Neural cell (in vitro differentiated cells): Measurements from ENCODE around the gene TRMT10C. TPM values are rescaled to one million over a fixed set of nuclear protein-coding genes. Genes with fewer than 3 reads are reported as not detected.

Experiments used
- H2AFZ ChIP-seq: fragments of 200-600, 300-800 bp; sonication (generic), shearing (Covaris generic); 2 replicates; pipeline ENCODE4 v1.6.0; 2014; ENCODE audit warnings: low read depth, mild to moderate bottlenecking, antibody characterized with exemption, low read length, moderate library complexity
- H3F3A ChIP-seq: fragments of 200-600 bp; shearing (Covaris generic); 2 replicates; pipeline ENCODE4 v1.6.1; 2016; ENCODE audit warnings: mild to moderate bottlenecking, moderate library complexity, mixed read lengths, antibody characterized with exemption, low read length; ENCODE audit not compliant: insufficient read depth, poor library complexity, severe bottlenecking
- H3K27ac ChIP-seq: fragments of 200-600, 300-800 bp; sonication (generic), shearing (Covaris generic); 2 replicates; pipeline ENCODE4 v1.5.1; 2014; ENCODE audit warnings: mild to moderate bottlenecking, low read length, moderate library complexity
- H3K27me3 ChIP-seq: fragments of 300-800, 200-600 bp; sonication (generic), shearing (Covaris generic); 2 replicates; pipeline ENCODE4 v1.6.0; 2014; ENCODE audit warnings: mild to moderate bottlenecking, low read depth, low read length, moderate library complexity; ENCODE audit not compliant: insufficient read depth
- H3K36me3 ChIP-seq: fragments of 300-800, 200-600 bp; sonication (generic), shearing (Covaris generic); 2 replicates; pipeline ENCODE4 v1.5.1; 2014; ENCODE audit warnings: mild to moderate bottlenecking, antibody characterized with exemption, low read length, moderate library complexity; ENCODE audit not compliant: insufficient read depth
- H3K4me2 ChIP-seq: fragments of 300-800, 200-600 bp; sonication (generic), shearing (Covaris generic); 2 replicates; pipeline ENCODE4 v1.6.0; 2014; ENCODE audit warnings: mild to moderate bottlenecking, low read length
- H3K4me3 ChIP-seq: fragments of 300-800, 200-600 bp; sonication (generic), shearing (Covaris generic); 2 replicates; pipeline ENCODE4 v1.5.1; 2014; ENCODE audit warnings: mild to moderate bottlenecking, low read length, moderate library complexity
- H3K79me2 ChIP-seq: fragments of 200-600 bp; shearing (Covaris generic); replicated peaks from 2 replicates; pipeline ENCODE4 v1.6.0; 2014; ENCODE audit warnings: mild to moderate bottlenecking, low read length, moderate library complexity; ENCODE audit not compliant: insufficient read depth
- H3K9ac ChIP-seq: fragments of 300-800, 200-600 bp; sonication (generic), shearing (Covaris generic); 2 replicates; pipeline ENCODE4 v1.6.1; 2016; ENCODE audit warnings: mild to moderate bottlenecking, low read length, mixed read lengths
- H3K9me2 ChIP-seq: fragments of 200-600 bp; shearing (Covaris generic); 2 replicates; pipeline ENCODE4 v1.6.1; 2016; ENCODE audit warnings: mild to moderate bottlenecking, low read length, mixed read lengths; ENCODE audit not compliant: insufficient read depth
- H3K9me3 ChIP-seq: fragments of 200-600, 300-800 bp; sonication (generic), shearing (Covaris generic); 2 replicates; pipeline ENCODE4 v1.6.1; 2016; ENCODE audit warnings: mild to moderate bottlenecking, mixed run types, low read length, moderate library complexity, mixed read lengths
- H4K20me1 ChIP-seq: fragments of 200-600 bp; shearing (Covaris generic); 2 replicates; pipeline ENCODE4 v1.6.1; 2016; ENCODE audit warnings: mild to moderate bottlenecking, mixed run types; ENCODE audit not compliant: insufficient read depth
- EP300 ChIP-seq: fragments of 450-650 bp; conservative IDR thresholded peaks from 2 replicates; pipeline ENCODE4 v1.6.1; 2014; ENCODE audit warnings: antibody characterized with exemption, mild to moderate bottlenecking, moderate library complexity; ENCODE audit not compliant: poor library complexity, severe bottlenecking
- EZH2 ChIP-seq: fragments of 200-600, 300-800 bp; shearing (Covaris generic), sonication (generic); IDR thresholded peaks from 2 replicates; pipeline ENCODE4 v1.6.1; 2014; ENCODE audit warnings: antibody characterized with exemption, low read length, borderline replicate concordance, mild to moderate bottlenecking; ENCODE audit not compliant: insufficient read depth, poor library complexity, severe bottlenecking
- MXI1 ChIP-seq: fragments of 450-650 bp; conservative IDR thresholded peaks from 2 replicates; pipeline ENCODE4 v1.6.1; 2014; ENCODE audit warnings: antibody characterized with exemption, mild to moderate bottlenecking; ENCODE audit not compliant: poor library complexity, severe bottlenecking
- POLR2AphosphoS5 ChIP-seq: IDR thresholded peaks from 2 replicates; pipeline ENCODE4 v1.6.1; 2012
- RAD21 ChIP-seq: fragments of 450-650 bp; conservative IDR thresholded peaks from 2 replicates; pipeline ENCODE4 v1.6.1; 2014; ENCODE audit warnings: antibody characterized with exemption, mild to moderate bottlenecking, moderate library complexity
- SMC3 ChIP-seq: fragments of 450-650 bp; conservative IDR thresholded peaks from 2 replicates; pipeline ENCODE4 v1.6.1; 2014; ENCODE audit warnings: antibody characterized with exemption, mild to moderate bottlenecking, moderate library complexity; ENCODE audit not compliant: poor library complexity
- TAF1 ChIP-seq: IDR thresholded peaks from 2 replicates; pipeline ENCODE4 v1.6.1; 2012; ENCODE audit warnings: low read depth
- polyA plus RNA-seq: library from polyadenylated mRNA; depleted of rRNA; stranded (reverse); fragments of >200 nt; gene quantifications from 2 replicates; pipeline ENCODE4 v1.2.3, GENCODE V29; 2014
- TF ChIP-seq, protein P1 (sequence below): IDR thresholded peaks from 2 replicates; pipeline ENCODE4 v1.6.1; 2012; ENCODE audit warnings: borderline replicate concordance
- TF ChIP-seq, protein P2 (sequence below): fragments of 450-650 bp; IDR thresholded peaks from 2 replicates; pipeline ENCODE4 v1.5.1; 2014; ENCODE audit warnings: antibody characterized with exemption, mild to moderate bottlenecking, moderate library complexity; ENCODE audit not compliant: poor library complexity, severe bottlenecking

Gene TRMT10C
- polyA plus RNA-seq, 1 donor from 2014 or later: 44.5 TPM

DNA sequence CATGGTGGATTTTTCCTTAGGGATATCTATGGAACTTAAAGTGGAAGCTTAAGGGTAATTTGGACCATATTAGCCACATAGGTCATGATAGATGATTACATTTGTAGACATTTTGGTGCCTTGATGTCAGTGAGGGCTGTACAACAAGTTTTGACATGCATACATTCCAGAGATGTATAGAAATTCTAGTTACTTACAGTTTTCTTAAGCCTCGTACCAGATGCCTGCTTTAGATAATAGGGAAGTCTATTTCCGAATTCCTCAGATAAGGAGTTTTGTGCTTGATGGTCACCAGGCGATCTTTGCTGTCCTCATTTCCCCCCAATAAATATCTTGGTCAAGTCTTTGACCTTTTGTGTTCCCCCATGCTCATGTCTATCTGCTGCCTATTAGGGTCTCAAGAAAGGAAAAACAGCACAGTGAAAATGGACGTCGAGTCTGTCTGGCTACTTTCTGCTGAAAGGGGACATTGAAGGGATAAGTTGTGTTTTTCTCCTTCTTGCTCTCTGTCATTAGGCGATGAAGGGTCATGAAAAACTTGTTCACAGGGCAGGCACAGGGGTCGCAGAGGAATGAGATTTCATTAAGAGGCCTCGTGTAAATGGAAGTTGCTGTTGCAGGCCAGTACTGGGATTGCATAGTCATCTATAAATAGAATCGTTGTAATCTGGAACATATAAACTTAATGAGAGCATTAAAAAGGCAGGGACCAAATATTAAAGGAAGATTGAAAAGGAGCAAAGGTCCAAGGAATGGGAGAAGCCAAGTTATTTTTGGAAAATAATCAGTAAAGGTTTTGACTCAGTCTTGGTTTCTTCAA, 28.7 kb upstream of the TRMT10C start:
- H3K79me2 ChIP-seq: no peaks in the 10 kb centered on the region
- H3K9me2 ChIP-seq: no peaks in the 10 kb centered on the region
- no peaks in the 10 kb centered on the region for H4K20me1 ChIP-seq
- no peaks in the 10 kb centered on the region for H3K9me3 ChIP-seq
- no peak overlapping the region for H3K4me2 ChIP-seq
- no peak overlapping the region for H3K4me3 ChIP-seq
- no peak overlapping the region for H3K27ac ChIP-seq
- no peak overlapping the region for H2AFZ ChIP-seq
- TF ChIP-seq, protein P1, sequence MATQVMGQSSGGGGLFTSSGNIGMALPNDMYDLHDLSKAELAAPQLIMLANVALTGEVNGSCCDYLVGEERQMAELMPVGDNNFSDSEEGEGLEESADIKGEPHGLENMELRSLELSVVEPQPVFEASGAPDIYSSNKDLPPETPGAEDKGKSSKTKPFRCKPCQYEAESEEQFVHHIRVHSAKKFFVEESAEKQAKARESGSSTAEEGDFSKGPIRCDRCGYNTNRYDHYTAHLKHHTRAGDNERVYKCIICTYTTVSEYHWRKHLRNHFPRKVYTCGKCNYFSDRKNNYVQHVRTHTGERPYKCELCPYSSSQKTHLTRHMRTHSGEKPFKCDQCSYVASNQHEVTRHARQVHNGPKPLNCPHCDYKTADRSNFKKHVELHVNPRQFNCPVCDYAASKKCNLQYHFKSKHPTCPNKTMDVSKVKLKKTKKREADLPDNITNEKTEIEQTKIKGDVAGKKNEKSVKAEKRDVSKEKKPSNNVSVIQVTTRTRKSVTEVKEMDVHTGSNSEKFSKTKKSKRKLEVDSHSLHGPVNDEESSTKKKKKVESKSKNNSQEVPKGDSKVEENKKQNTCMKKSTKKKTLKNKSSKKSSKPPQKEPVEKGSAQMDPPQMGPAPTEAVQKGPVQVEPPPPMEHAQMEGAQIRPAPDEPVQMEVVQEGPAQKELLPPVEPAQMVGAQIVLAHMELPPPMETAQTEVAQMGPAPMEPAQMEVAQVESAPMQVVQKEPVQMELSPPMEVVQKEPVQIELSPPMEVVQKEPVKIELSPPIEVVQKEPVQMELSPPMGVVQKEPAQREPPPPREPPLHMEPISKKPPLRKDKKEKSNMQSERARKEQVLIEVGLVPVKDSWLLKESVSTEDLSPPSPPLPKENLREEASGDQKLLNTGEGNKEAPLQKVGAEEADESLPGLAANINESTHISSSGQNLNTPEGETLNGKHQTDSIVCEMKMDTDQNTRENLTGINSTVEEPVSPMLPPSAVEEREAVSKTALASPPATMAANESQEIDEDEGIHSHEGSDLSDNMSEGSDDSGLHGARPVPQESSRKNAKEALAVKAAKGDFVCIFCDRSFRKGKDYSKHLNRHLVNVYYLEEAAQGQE: no peak
- TF ChIP-seq SMC3 (no peak), EZH2 (no peak), RAD21 (no peak), POLR2AphosphoS5 (no peak), TAF1 (no peak), MXI1 (no peak), EP300 (no peak)
- TF ChIP-seq, protein P2, sequence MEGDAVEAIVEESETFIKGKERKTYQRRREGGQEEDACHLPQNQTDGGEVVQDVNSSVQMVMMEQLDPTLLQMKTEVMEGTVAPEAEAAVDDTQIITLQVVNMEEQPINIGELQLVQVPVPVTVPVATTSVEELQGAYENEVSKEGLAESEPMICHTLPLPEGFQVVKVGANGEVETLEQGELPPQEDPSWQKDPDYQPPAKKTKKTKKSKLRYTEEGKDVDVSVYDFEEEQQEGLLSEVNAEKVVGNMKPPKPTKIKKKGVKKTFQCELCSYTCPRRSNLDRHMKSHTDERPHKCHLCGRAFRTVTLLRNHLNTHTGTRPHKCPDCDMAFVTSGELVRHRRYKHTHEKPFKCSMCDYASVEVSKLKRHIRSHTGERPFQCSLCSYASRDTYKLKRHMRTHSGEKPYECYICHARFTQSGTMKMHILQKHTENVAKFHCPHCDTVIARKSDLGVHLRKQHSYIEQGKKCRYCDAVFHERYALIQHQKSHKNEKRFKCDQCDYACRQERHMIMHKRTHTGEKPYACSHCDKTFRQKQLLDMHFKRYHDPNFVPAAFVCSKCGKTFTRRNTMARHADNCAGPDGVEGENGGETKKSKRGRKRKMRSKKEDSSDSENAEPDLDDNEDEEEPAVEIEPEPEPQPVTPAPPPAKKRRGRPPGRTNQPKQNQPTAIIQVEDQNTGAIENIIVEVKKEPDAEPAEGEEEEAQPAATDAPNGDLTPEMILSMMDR: no peak
- no peaks in the 10 kb centered on the region for H3K27me3 ChIP-seq
- no peaks in the 10 kb centered on the region for H3F3A ChIP-seq
- no peak overlapping the region for H3K9ac ChIP-seq
- H3K36me3 ChIP-seq: no peaks in the 10 kb centered on the region

DNA sequence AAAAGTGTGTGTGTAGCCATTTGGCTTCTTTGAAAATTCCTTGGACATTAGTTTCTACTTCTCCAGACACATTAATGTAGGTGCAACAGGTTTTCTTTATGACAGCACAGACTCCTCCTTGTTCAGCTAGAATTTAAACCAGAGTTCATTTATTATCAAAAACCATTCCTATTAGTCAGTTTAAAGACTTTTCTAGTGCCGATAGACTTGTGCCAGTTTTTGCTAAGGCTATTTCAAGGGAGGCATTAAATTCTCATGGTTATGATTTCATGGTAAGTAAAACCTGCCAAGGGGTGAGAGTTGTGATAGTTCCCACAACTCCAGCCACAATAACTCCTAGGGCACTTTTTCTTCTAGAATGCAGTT, 28.1 kb upstream of the TRMT10C start:
- TF ChIP-seq, protein P1: no peak
- TF ChIP-seq RAD21: no peak
- no peak for TF ChIP-seq MXI1
- TF ChIP-seq EP300: no peak
- no peak for TF ChIP-seq SMC3
- no peaks in the 10 kb centered on the region for H3K9me3 ChIP-seq
- no peak overlapping the region for H3K9ac ChIP-seq
- H3K4me2 ChIP-seq: no peak overlapping the region
- H2AFZ ChIP-seq: no peak overlapping the region
- no peaks in the 10 kb centered on the region for H3K36me3 ChIP-seq
- H3K27me3 ChIP-seq: no peaks in the 10 kb centered on the region
- no peak overlapping the region for H3K27ac ChIP-seq
- H3K79me2 ChIP-seq: no peaks in the 10 kb centered on the region
- H3K9me2 ChIP-seq: no peaks in the 10 kb centered on the region
- H3F3A ChIP-seq: no peaks in the 10 kb centered on the region
- H4K20me1 ChIP-seq: no peaks in the 10 kb centered on the region
- no peak overlapping the region for H3K4me3 ChIP-seq
